ENCODE results near the gene CLEC7A. TPM values are rescaled to one million over a fixed set of nuclear protein-coding genes. Genes with fewer than 3 reads are reported as not detected.
A peak's percentile ranks its signal among the peaks of the same experiment; 100 is the strongest.

CLEC7A gene
- total and polyA plus RNA-seq, 9 of the 15 experiments (the other 6 are each of a cell fraction or from before 2014, with no cell fraction given): 0.16 TPM; not detected in 8

GRCh38 chr12:10153271-10154144, 23.5 kb upstream of the CLEC7A start:
- Histone ChIP-seq H2AFZ (ENCODE audit: low read depth, low read length) (peak overlapping the region; percentile 85), H3K4me3 (peak overlapping the region; percentile 15), H3K27ac (ENCODE audit: extremely low read depth, low read depth, low read length) (no peak overlapping the region), H3K79me2 (ENCODE audit: control insufficient read depth, insufficient read depth, low read length) (no peaks in the 10 kb centered on the region), H3K9ac (ENCODE audit: insufficient read depth in 1 of 2, low read depth in 2 of 2, low read length in 2 of 2) (peak overlapping the region in 1 of 2 experiments; percentile 78; a peak in 2 of 4 replicates), H3K27me3 (ENCODE audit: control insufficient read depth in 2 of 2, insufficient read depth in 2 of 2, low read length in 2 of 2) (peaks cover 0 to 11% of the 10 kb centered on the region in 2 experiments; a peak in 2 of 5 replicates), H3K4me1 (replicated peaks in 1 of 2; ENCODE audit: control insufficient read depth in 2 of 2, insufficient read depth in 2 of 2, low read length in 2 of 2) (peaks cover 0 to 10% of the 10 kb centered on the region in 2 experiments; a peak in 2 of 5 replicates), H3K9me1 (ENCODE audit: control insufficient read depth, insufficient read depth, low read length) (no peaks in the 10 kb centered on the region), H3K4me2 (ENCODE audit: insufficient read depth, low read length) (peak overlapping the region; percentile 68), H4K20me1 (replicated peaks; ENCODE audit: control insufficient read depth, insufficient read depth, low read length) (no peaks in the 10 kb centered on the region), H3K9me3 (replicated peaks; ENCODE audit: control insufficient read depth, insufficient read depth, low read depth, low read length) (no peaks in the 10 kb centered on the region), H3K36me3 (ENCODE audit: control insufficient read depth, insufficient read depth, low read length) (no peaks in the 10 kb centered on the region)
- BruUV-seq (replicated peaks): no TSS peak
- intact Hi-C loops (cut with micrococcal nuclease): loop anchor here (1.0 kb wide), 1 partner anchor 38 kb away; no protein-coding TSS in a partner anchor
- CTCF ChIA-PET (ENCODE audit: low intra/inter-chr PET ratio): interaction anchor here (0.6 to 1.5 kb wide), 6 partner anchors 36 to 1334 kb away, joined by 3 to 8 read pairs (median 4); partner anchors contain the start of gene STYK1
- POLR2A ChIA-PET: interaction anchor here (0.5 to 0.6 kb wide), 2 partner anchors 77 to 229 kb away, joined by 3 read pairs; no protein-coding TSS in a partner anchor
- peak; percentile 32 to 48 (median 38) for DNase-seq (ENCODE audit: extremely low read depth in 1 of 4, low spot score in 3 of 4)
- peak; percentile 78 for ATAC-seq
- FAIRE-seq: no peak
- WGBS (ENCODE audit: insufficient coverage, low coverage, missing lambda C conversion rate): 14% methylated on average over 27 of the region's 46 CpGs
- in situ Hi-C loops (cut with MboI): no loop called here
- TF ChIP-seq PHB (CRISPR knock-in tag; IDR thresholded peaks at IDR 0.05) (no peak), CAMTA2 (CRISPR knock-in tag; conservative IDR thresholded peaks at IDR 0.05) (no peak), NFRKB (IDR thresholded peaks at IDR 0.05; ENCODE audit: low read depth) (no peak), THRB (CRISPR knock-in tag; conservative IDR thresholded peaks at IDR 0.05) (no peak), E2F3 (CRISPR knock-in tag; IDR thresholded peaks at IDR 0.05) (no peak), REST (IDR thresholded peaks at IDR 0.05; ENCODE audit: borderline replicate concordance) (peak; percentile 48), REST (CRISPR knock-in tag; IDR thresholded peaks at IDR 0.05; ENCODE audit: low read depth) (no peak), JUND (IDR thresholded peaks at IDR 0.05; ENCODE audit: borderline replicate concordance, low read depth, low read length) (no peak), JUND (tag; IDR thresholded peaks at IDR 0.05; ENCODE audit: borderline replicate concordance, low read depth, low read length) (no peak)

All from K562 (cell line).